Effector CD4-positive, alpha-beta T cell (primary cell): ENCODE results near the gene ABCF2.

Experiments used
- DNase-seq: peaks from one replicate; pipeline ENCODE4 v3.0.0-alpha.2; 2020
- total RNA-seq: gene quantifications from one replicate; lab custom pipeline; 2026; lab: John Stamatoyannopoulos, UW

ABCF2 gene
- total RNA-seq, result 15.0 reads per million, percentile 40 among the genes with 10 or more reads in this experiment

DNA sequence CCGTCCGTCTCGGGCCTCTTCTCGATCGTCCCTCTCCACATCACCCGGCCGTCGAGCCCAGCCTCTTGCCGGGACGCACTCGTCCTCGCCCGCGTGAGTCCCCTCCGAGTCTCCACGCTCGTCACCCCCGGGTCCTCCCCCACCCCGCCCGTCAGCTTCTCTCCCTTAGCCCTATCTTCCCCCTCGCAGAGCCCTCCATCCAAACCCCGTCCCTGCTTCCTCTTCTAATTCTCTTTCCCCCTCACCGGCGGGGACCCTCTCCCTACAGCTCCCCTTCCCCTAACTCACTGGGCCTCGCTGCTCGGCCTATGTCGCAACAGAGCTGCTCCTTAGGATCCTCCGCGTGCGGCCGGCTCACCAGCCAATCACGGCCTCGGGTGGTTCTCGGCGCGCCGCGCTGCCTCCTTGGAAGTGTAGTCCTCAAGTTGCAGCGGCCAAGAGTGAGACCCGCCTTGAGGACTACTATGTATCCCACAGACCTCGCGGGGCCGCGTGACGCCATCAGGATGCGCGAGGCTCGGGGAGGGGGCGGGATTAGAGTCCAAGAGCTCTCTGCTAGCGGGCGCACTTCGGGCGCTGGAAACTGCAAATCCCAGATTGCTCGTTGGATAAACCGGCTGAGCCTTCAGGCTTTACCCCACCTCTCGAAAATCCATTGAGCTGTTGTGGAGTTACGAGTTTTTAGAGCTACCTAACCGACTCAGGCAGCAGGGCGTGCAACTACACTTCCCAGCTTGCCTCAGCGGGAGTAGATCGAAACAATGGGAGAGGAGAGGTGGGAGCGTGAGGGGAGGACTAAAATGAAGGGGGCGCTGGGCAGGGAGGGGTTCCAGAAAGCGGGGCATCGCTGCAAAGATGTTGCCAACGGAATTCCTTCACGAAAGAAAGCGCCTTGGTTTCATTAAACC is at the start of gene ABCF2:
Gene ABCF2, minus strand, starts transcription at position 331 of the 908 bp plus-strand sequence. CDS start 747 bp downstream, outside the sequence.
- peak; percentile 99 for DNase-seq

DNA sequence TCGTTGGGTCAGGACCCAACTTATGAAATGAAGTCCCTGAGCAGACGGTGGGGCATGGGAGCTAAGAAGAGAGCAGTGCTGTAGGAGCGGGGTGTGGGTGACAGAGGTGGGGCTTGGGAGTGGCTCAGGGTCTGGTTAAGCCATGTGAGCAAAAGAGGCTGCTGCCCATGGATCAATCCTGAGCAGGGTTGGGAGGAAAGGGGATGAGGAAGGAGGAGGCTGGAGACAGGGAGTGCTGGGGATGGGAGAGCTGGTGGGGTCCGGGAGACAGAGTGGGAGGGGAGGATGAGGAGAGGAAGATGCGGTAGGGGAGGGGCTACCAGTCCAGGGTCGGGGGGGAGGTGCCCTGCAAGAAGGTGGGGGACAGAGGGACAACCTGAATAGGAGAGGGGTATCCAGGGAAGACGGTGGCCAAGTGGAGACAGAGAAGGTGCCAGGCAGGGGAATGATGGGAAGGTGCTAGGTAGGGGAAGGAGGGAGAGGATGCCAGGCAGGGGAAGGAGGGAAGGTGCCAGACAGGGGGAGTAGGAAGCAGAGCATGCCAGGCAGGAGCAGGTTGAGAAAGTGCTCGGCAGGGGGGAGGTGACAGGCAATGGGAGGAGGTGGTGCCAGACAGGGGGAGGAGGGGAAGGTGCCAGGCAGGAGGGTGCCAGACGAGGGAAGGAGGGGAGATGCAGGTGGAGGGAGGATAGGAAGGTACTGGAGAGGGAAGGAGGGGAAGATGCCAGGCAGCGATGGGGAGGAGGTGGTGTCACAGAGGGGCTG is 49.0 kb upstream of the ABCF2 start:
- no peak for DNase-seq

DNA sequence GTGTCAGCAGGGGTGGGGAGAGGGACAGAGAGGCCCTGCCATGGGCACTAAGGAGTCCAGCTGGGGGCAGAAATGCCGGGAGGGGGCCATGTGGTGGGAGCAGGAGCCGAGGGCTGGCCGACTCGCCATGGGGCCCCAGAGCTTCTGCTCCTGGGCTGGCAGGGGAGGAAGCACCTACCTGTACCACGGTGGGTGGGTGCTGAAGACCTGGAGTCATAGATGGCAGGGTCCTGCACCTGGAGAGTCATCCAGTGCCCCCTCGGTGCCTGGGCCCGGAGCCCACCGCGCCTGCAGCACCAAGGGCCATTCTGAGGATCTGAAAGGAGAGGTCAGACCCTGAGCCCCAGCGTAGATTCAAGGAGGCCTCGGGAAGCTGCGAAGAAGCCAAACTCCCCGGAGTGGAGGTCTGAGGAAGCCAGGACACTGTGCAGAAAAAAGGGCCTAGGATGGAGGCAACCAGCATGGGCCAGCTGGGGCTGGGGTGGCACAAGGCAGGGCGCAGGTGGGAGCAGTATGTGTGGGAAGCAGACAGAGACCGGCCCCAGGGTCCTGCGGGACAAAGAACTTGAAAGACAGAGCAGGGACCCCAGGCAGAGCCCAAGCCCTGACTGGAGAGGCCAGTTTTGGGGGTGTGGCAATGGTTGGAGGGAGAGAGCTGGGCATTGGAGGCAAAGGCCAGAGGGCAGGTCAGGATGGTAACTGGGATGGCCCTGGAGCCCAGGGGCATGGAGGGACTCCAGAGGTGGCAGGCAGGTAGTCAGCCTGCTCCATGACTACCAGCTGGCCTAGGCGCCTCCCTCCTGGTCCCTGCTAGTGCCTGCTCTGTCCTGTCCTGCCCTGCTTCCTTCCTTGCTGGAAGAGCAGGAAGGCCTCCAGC is 48.2 kb upstream of the ABCF2 start:
- DNase-seq, result no peak

DNA sequence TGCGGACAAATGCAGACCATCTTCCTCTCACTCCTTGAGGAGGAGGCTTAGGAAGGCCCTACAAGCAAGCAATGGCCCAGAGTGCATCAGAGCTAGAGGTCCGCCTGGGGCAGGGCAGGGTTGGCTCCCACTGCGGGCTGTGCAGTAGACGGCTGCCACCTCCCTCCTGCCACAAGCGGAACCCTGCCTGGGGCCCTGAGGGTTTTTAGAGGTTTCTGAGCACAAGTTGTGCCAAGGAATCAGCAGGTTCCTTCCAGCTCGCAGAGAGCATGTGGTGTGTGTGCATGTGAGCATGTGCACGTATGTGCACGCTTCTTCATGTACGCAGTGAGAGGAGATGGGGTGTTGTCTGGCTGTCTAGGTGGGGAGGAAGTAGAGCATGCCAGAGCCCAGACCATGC is 47.4 kb upstream of the ABCF2 start:
- no peak for DNase-seq

DNA sequence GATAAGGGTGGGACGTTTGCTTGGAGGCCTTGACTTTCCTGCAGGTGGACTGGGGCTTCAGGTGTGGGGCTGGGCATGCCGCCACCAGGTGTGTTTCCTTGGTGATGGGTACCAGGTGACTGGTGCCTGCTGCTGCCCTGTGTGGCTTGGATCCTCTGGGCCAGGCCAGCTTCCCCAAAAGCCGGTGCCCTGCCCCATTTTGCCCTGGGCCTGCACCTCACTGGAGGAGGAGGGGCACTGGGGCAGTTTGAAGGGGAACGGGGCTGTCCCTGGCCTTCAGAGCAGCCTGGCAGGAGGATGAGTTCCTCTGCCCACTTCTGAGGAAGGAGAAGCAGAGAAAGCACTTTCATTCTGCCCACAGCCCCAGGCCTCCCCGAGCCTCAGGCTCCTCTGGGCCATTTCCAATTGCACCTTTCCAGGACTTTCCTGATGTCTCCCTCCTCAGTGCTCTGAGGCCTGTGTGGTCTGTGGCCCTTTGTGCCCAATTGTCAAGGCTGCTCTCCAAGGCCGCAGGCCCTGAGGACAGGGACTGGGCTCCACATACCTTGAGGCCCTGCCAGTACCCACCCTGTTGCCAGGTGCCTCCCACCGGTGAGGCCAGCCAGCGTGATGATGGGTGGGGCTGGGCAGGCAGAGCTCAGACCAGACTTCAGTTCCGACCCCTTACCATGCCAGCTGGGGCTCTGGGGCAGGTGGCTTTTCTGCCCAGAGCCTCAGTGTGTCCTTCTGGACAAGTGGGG is 46.8 kb upstream of the ABCF2 start:
- DNase-seq, result no peak

DNA sequence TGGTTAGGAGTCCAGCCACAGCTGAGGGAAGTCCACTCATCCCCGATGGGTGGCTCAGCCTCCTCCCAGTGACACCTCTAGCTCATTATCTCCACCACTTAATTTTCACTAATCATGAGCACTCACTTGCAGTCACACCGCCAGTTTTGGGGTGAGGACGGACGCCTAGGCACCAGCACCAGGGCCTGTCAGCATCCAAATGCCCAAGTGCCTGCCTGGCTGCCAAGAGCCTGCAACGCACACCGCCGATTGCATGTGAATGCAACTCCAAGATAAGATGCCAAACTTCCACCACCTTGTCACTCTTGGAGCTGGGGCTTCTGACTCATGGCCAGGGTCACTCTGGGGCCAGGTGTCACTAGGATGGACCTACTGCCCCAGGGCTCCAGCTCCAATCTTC is 45.9 kb upstream of the ABCF2 start:
- DNase-seq, result no peak

DNA sequence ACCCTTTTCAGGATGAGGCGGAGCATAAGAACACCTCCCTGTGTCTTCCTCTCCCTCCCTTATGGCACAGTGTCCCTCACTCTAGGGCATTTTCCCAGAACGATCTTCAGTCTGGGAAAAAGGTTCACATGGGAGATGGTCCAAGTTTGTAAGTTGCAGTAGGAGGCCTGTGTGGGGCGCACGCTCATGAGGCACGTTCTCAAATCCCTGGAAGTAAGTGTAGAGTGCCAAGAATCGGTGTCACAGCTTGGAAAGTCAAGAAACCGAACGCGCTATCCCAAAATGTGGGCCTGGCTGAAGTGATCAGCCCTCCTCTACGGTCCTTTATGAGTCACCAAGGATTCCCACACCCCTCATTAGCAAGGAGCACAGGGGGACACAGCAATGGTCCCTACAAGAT is 45.4 kb upstream of the ABCF2 start:
- DNase-seq, result no peak

DNA sequence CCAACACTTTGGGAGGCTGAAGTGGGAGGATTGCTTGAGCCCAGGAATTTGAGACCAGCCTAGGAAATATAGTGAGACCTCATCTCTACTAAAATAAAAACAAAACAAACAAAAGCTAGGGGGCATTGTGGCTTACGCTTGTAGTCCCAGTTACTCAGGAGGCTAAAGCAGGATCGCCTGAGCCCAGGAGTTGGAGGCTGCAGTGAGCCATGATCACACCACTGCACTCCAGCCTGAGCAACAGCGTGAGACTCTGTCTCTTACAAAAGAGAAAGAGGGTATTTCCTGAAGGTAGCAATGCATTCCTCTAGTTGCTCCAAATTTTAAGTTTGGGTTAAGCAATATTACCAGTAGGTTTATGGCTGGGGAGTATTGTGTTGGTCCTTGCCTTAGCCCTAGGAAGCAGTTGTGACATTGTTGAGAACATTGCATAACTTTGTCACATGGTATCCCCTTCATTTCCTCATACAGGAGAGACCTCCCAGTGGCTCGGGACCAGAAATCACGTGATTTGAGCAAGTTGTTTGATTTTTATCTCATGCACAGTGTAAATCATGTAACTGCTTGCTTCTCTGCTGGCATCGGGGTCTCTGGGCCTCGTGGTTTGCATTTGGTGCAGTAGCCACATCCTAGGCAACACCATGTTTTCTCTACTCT is 44.8 kb upstream of the ABCF2 start:
- DNase-seq, result no peak

DNA sequence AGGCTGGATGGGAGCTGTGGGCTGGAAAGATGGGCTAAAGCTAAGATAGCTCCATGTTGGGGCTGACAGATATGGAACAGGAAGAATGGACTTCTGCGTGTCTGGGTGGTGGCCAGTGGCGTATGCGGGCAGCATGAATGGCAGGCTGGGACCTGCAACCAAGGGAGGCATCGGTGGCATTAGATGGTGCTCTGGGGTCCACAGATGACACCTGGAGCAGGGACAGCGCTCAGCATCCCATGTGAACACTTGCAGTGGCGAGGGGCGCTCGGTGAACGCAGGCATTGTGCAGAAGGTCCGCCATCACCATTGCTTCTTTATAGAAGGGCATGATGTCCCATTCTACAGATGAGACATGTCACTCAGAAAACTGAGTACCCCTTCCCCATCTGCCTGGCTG is 42.5 kb upstream of the ABCF2 start:
- DNase-seq, result no peak

DNA sequence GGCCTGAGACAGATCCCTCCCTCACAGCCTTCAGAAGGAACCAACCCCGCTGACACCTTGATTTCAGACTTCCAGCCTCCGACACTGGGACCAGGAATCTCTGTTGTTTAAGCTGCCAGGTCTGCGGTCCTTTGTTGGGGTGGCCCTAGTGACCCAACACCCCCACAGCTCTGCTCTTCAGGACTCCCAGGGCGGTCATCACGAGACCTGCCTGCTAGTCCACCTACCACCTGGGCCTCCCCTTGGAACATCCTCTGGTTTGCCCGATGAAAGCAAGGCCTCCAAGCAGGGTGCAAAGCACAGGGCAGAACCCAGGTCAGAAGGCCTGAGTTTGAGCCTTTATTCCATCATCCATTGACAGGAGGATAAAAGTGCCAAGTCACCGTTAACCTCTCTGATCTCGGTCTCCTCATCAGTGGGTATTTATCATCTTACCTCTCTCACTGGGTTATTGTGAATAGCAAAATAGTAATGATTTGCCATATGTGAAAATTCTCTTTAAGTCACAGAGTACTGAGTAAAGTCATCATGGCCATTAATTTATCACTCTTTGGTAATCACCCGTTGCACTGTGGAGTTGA is 38.4 kb upstream of the ABCF2 start:
- DNase-seq, result no peak

DNA sequence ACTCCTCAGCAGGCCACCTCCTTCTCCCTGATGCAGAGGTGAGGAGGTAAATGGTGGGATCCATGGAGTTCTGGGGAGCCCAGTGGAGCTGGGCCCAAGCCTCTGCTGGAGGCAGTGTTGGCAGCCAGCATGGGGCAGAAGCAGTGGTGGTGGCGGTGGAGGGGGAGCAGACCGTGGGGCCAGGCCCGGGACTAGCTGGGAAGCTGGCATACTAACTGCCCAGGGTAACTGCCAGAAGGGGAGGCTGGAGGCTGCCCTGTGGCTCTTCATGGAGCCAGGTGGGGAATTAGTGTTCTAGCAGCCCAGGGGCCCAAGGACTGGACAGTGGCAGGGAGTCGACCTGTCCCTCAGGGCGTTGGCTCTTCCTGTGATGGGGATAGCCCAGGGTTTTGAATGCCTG is 37.6 kb upstream of the ABCF2 start:
- DNase-seq, result no peak

DNA sequence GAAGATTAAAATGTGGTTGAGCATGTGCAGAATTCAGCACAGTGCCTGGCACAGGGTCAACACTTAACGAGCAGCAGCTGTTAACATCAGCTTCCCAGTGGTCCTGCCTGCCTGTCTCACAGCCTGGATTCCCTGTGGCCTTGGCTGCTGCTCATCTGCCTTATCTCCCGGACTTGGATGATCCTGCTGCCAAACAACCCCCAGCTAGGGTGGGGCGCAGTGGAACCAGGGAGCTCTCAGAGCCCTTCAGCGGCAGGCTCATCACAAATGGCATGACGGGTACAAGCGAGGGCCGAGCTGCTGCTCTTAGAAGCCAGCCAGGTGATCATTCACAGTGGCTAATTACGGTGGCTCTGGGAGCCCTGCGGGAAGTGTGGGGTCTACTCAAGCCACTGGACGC is 34.5 kb upstream of the ABCF2 start:
- no peak for DNase-seq

DNA sequence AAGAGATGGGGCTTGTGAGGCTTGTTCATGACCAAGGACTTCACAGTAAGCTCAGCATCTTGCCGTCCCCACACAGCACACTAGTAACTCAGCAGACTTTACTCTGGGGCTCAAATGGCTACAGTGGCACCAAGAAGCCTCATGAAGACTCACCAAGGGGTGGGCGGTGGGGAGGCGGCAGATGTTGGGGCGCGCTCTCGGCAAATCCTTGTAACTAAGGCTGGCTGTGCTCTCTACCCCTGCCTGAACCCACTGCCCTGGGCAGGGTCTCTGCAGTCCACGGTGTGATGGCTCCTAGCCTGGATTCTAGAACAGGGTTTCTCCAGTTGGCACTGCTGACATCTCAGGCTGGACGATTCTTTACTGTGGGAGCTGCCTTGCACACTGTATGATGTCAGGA is 33.9 kb upstream of the ABCF2 start:
- no peak for DNase-seq

DNA sequence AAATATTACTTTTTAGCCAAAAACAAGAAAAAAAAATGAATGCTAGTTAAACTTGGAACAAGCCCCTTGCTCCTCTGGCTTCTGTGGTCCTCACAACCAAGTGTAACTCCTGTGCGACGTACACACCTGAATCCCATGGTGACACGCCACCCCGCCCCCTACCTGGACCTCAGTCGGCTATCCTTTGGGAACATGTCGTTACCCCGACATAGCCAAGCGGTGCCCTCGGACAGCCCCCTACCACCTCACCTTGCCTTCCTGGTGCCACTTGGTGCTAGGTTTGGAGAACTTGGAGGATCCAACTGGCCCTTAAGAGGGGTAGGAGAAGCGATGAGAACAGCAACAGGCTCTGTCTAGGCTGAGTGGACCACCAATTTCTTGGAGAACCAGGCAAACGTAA is 33.5 kb upstream of the ABCF2 start:
- DNase-seq, result no peak

DNA sequence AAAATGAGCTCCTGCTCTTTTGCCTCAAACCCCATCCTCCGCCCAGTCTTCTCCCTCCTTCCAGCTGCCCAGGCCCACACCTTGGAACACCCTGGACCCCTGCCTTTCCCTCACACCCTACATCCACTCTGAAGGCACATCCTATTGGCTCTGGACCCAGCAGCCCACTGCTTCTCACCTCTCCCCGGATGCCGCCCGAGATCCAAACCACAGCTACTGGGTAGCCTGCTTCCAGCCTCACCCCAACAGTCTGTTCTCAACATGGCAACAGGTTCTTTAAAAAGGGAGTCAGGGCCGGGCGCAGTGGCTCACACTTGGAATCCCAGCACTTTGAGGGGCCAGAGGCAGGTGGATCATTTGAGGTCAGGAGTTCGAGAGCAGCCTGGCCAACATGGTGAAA is 31.0 kb upstream of the ABCF2 start:
- DNase-seq, result no peak

DNA sequence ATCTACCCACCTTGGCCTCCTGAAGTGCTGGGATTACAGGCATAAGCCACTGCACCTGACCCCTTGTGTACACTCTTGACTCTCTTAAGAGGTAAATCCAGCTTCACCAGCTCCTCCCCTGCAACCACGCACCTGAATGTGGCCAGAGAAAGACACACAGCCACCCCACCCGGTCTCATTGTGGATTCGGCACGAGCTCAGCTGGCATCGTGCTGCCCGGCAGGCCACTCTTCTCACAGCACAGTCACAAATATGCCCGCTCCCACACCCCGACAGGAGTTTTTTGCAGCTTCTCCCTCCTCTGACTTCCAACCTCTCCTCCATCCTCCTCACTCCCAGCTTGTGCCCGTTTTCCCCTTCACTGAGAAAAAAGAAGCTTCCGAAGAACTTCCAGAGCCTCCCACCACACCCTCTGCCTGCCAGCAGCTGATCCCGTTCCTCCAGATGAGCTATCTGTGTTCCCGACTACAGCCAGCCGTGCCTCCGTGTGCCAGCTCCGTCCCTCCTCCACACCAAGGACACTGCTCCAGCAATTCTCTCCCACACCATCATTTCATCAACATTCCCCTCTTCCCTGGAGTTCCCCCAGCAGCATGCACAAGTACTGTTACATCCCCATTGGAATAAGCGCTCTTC is 29.5 kb upstream of the ABCF2 start:
- no peak for DNase-seq

DNA sequence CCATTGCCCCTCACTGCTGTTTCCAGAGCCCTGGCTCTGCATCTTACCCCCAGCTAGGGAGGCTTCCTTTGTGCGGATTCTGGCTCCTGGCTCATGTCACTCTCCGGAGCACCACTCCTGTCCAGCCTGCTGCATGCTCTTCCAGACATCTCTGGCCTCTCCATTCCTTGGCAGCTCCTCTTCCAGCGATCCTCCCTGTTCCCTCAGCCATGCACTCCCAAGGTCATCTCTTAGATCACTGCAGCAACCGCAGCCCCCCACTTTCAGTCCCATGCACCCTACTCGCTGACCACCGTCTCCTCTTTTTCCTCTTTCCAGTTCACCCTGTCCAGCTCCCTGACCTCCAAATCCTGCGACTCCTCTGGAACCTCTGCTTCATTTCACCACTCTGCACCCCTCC is 28.4 kb upstream of the ABCF2 start:
- DNase-seq, result no peak

DNA sequence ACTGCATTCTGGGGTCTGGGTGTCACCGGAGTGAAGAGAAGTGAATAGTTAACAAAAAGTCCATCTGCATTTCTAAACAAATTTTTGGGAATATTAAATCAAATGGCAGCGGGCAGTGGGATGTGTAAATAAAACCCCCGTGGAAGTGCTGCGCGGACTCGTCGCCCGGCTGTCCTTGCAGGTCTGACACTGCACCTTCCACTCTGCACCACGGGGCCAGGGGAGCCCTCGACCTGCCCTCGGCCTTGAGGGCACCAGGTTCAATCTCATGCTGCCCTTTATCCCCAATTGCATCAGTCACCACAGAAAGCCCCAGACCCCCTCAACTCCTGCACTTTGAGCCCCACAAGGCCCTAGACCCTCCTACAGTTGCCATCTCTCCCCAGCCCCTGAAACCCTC is 27.8 kb upstream of the ABCF2 start:
- no peak for DNase-seq

DNA sequence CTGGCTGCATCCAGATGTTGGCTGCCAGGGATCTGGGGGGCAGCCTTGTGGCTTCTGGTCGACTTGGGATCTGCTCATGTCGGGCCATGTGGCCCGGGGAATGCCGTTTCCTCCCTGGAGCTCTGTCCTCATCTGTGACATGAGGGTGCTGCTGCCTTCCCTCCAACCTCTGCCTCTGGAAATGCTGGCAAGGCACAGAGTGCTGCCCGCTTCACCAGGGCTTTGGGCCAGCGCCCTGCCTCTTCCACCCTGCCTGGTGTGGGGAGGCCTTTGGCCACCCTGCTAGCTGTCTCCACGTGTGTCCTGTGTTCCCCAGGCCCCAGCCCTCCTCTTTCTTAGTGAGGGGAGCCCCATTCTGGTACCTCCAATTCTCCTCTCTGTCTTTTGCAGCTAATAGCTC is 27.3 kb upstream of the ABCF2 start:
- DNase-seq, result no peak

DNA sequence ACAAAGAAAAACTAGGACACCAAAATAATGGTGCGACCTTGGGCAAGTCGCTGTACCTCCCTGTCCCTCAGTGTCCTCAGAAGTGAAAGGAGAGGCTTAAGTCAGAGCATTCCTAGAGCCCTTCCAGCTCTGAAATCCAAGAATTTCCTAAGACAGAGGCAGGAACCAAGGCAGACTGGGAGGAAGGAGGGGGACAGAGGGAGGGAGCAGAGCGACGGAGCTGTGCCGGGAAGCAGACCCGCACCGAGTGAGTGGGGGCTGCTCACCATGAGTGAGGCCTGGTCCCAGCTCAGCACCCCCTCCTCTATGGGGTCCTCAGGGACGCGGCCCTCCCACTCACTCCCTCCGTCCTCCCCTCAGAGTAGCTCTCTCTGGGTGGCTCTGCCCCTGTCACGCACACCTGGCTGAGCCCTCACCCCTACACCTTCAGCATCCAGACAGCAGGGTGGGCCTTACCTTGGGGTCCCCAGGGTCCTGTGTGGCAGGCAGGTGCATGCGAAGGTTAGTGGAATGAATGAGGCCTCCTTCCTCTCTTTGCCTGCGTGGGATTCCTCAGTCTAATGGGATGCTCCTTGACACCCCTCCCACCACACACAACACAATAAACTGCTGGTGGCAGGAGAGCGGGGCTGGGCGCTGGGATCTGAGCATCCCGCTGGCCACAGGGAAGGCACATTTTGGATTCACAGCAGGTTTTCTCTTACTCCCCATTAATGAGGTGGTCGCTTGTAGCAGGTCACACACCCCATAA is 26.1 kb upstream of the ABCF2 start:
- no peak for DNase-seq
